ENCODE measurements around the gene NR2F1-AS1.
"Not testable (repeated sequence)": the region's sequence is repeated elsewhere in the genome, so short reads cannot be mapped to it uniquely, and the experiment has no call there.

NR2F1-AS1 gene

GRCh38 chr5:93521815-93522214 is 59.2 kb downstream of the NR2F1-AS1 start:
- not testable (repeated sequence) for H3K9me3 ChIP-seq (ENCODE audit: control insufficient read depth in 1 of 2, low read length in 2 of 2); H3K4me3 ChIP-seq (ENCODE audit: low read depth in 1 of 2, low read length in 2 of 2); H3K27me3 ChIP-seq (ENCODE audit: low read depth, low read length); H3K4me1 ChIP-seq (ENCODE audit: control insufficient read depth in 1 of 2, insufficient read depth in 2 of 2, low read length in 2 of 2); H3K27ac ChIP-seq (ENCODE audit: low read length)
- peaks cover 0 to 11% of the 10 kb centered on the region in 2 donors for H3K36me3 ChIP-seq (ENCODE audit: control insufficient read depth in 1 of 2, insufficient read depth in 2 of 2, low read length in 2 of 2)

- H3K4me1 ChIP-seq (ENCODE audit: control insufficient read depth in 1 of 2, insufficient read depth in 2 of 2, low read length in 2 of 2): no peaks in the 10 kb centered on the region
- no peaks in the 10 kb centered on the region for H3K27me3 ChIP-seq (ENCODE audit: low read depth, low read length)
- peaks cover 0 to 11% of the 10 kb centered on the region in 2 donors for H3K36me3 ChIP-seq (ENCODE audit: control insufficient read depth in 1 of 2, insufficient read depth in 2 of 2, low read length in 2 of 2)
- no peak overlapping the region for H3K4me3 ChIP-seq (ENCODE audit: low read depth in 1 of 2, low read length in 2 of 2)
- H3K9me3 ChIP-seq (ENCODE audit: control insufficient read depth in 1 of 2, low read length in 2 of 2): peaks cover 0 to 6% of the 10 kb centered on the region in 2 donors
- H3K27ac ChIP-seq (ENCODE audit: low read length): no peak overlapping the region
Observed at GRCh38 chr5:93519740-93520139, 61.3 kb downstream of the NR2F1-AS1 start.

- Histone ChIP-seq H3K36me3 (ENCODE audit: control insufficient read depth in 1 of 2, insufficient read depth in 2 of 2, low read length in 2 of 2) (peaks cover 0 to 2% of the 10 kb centered on the region in 2 donors), H3K4me3 (ENCODE audit: low read depth in 1 of 2, low read length in 2 of 2) (no peak overlapping the region), H3K27ac (ENCODE audit: low read length) (no peak overlapping the region), H3K27me3 (ENCODE audit: low read depth, low read length) (no peaks in the 10 kb centered on the region), H3K9me3 (ENCODE audit: control insufficient read depth in 1 of 2, low read length in 2 of 2) (peaks cover 0 to 3% of the 10 kb centered on the region in 2 donors), H3K4me1 (ENCODE audit: control insufficient read depth in 1 of 2, insufficient read depth in 2 of 2, low read length in 2 of 2) (no peaks in the 10 kb centered on the region)
Observed at GRCh38 chr5:93517828-93518227, 63.2 kb downstream of the NR2F1-AS1 start.

GRCh38 chr5:93513298-93513697 is 67.7 kb downstream of the NR2F1-AS1 start:
- H3K27ac ChIP-seq (ENCODE audit: low read length): no peak overlapping the region
- no peaks in the 10 kb centered on the region for H3K27me3 ChIP-seq (ENCODE audit: low read depth, low read length)
- no peaks in the 10 kb centered on the region for H3K4me1 ChIP-seq (ENCODE audit: control insufficient read depth in 1 of 2, insufficient read depth in 2 of 2, low read length in 2 of 2)
- H3K9me3 ChIP-seq (ENCODE audit: control insufficient read depth in 1 of 2, low read length in 2 of 2): no peaks in the 10 kb centered on the region
- no peaks in the 10 kb centered on the region for H3K36me3 ChIP-seq (ENCODE audit: control insufficient read depth in 1 of 2, insufficient read depth in 2 of 2, low read length in 2 of 2)
- no peak overlapping the region for H3K4me3 ChIP-seq (ENCODE audit: low read depth in 1 of 2, low read length in 2 of 2)

- H3K27me3 ChIP-seq (ENCODE audit: low read depth, low read length): no peaks in the 10 kb centered on the region
Observed at GRCh38 chr5:93512799-93513198, 68.2 kb downstream of the NR2F1-AS1 start.

GRCh38 chr5:93511445-93511844 is 69.6 kb downstream of the NR2F1-AS1 start:
- Histone ChIP-seq H3K4me3 (ENCODE audit: low read depth in 1 of 2, low read length in 2 of 2) (no peak overlapping the region), H3K27ac (ENCODE audit: low read length) (no peak overlapping the region), H3K36me3 (ENCODE audit: control insufficient read depth in 1 of 2, insufficient read depth in 2 of 2, low read length in 2 of 2) (no peaks in the 10 kb centered on the region), H3K27me3 (ENCODE audit: low read depth, low read length) (no peaks in the 10 kb centered on the region), H3K4me1 (ENCODE audit: control insufficient read depth in 1 of 2, insufficient read depth in 2 of 2, low read length in 2 of 2) (no peaks in the 10 kb centered on the region), H3K9me3 (ENCODE audit: control insufficient read depth in 1 of 2, low read length in 2 of 2) (no peaks in the 10 kb centered on the region)

More at GRCh38 chr5:93512799-93513198, 68.2 kb downstream of the NR2F1-AS1 start:
- Histone ChIP-seq H3K36me3 (ENCODE audit: control insufficient read depth in 1 of 2, insufficient read depth in 2 of 2, low read length in 2 of 2) (no peaks in the 10 kb centered on the region), H3K9me3 (ENCODE audit: control insufficient read depth in 1 of 2, low read length in 2 of 2) (no peaks in the 10 kb centered on the region), H3K27ac (ENCODE audit: low read length) (no peak overlapping the region), H3K4me3 (ENCODE audit: low read depth in 1 of 2, low read length in 2 of 2) (no peak overlapping the region), H3K4me1 (ENCODE audit: control insufficient read depth in 1 of 2, insufficient read depth in 2 of 2, low read length in 2 of 2) (no peaks in the 10 kb centered on the region)

GRCh38 chr5:93510626-93511380 is 70.2 kb downstream of the NR2F1-AS1 start:
- H3K4me1 ChIP-seq (ENCODE audit: control insufficient read depth in 1 of 2, insufficient read depth in 2 of 2, low read length in 2 of 2): no peaks in the 10 kb centered on the region
- H3K9me3 ChIP-seq (ENCODE audit: control insufficient read depth in 1 of 2, low read length in 2 of 2): no peaks in the 10 kb centered on the region
- no peaks in the 10 kb centered on the region for H3K27me3 ChIP-seq (ENCODE audit: low read depth, low read length)
- H3K27ac ChIP-seq (ENCODE audit: low read length): no peak overlapping the region
- H3K36me3 ChIP-seq (ENCODE audit: control insufficient read depth in 1 of 2, insufficient read depth in 2 of 2, low read length in 2 of 2): no peaks in the 10 kb centered on the region
- H3K4me3 ChIP-seq (ENCODE audit: low read depth in 1 of 2, low read length in 2 of 2): no peak overlapping the region

GRCh38 chr5:93505553-93505952 is 75.5 kb downstream of the NR2F1-AS1 start:
- not testable (repeated sequence) for H3K4me3 ChIP-seq (ENCODE audit: low read depth in 1 of 2, low read length in 2 of 2); H3K4me1 ChIP-seq (ENCODE audit: control insufficient read depth in 1 of 2, insufficient read depth in 2 of 2, low read length in 2 of 2); H3K27me3 ChIP-seq (ENCODE audit: low read depth, low read length); H3K27ac ChIP-seq (ENCODE audit: low read length); H3K9me3 ChIP-seq (ENCODE audit: control insufficient read depth in 1 of 2, low read length in 2 of 2); H3K36me3 ChIP-seq (ENCODE audit: control insufficient read depth in 1 of 2, insufficient read depth in 2 of 2, low read length in 2 of 2)

GRCh38 chr5:93503598-93504067 is 77.4 kb downstream of the NR2F1-AS1 start:
- no peaks in the 10 kb centered on the region for H3K27me3 ChIP-seq (ENCODE audit: low read depth, low read length)
- H3K27ac ChIP-seq (ENCODE audit: low read length): no peak overlapping the region
- H3K4me1 ChIP-seq (ENCODE audit: control insufficient read depth in 1 of 2, insufficient read depth in 2 of 2, low read length in 2 of 2): no peaks in the 10 kb centered on the region
- H3K4me3 ChIP-seq (ENCODE audit: low read depth in 1 of 2, low read length in 2 of 2): no peak overlapping the region
- H3K36me3 ChIP-seq (ENCODE audit: control insufficient read depth in 1 of 2, insufficient read depth in 2 of 2, low read length in 2 of 2): no peaks in the 10 kb centered on the region
- no peaks in the 10 kb centered on the region for H3K9me3 ChIP-seq (ENCODE audit: control insufficient read depth in 1 of 2, low read length in 2 of 2)

- Histone ChIP-seq H3K27ac (ENCODE audit: low read length) (no peak overlapping the region), H3K27me3 (ENCODE audit: low read depth, low read length) (no peaks in the 10 kb centered on the region), H3K36me3 (ENCODE audit: control insufficient read depth in 1 of 2, insufficient read depth in 2 of 2, low read length in 2 of 2) (no peaks in the 10 kb centered on the region), H3K4me1 (ENCODE audit: control insufficient read depth in 1 of 2, insufficient read depth in 2 of 2, low read length in 2 of 2) (no peaks in the 10 kb centered on the region), H3K9me3 (ENCODE audit: control insufficient read depth in 1 of 2, low read length in 2 of 2) (no peaks in the 10 kb centered on the region), H3K4me3 (ENCODE audit: low read depth in 1 of 2, low read length in 2 of 2) (no peak overlapping the region)
Observed at GRCh38 chr5:93497096-93497495, 83.9 kb downstream of the NR2F1-AS1 start.

GRCh38 chr5:93479982-93480509 is 101.0 kb downstream of the NR2F1-AS1 start:
- H3K9me3 ChIP-seq (ENCODE audit: control insufficient read depth in 1 of 2, low read length in 2 of 2): peaks cover 4 to 11% of the 10 kb centered on the region in 2 donors
- no peaks in the 10 kb centered on the region for H3K36me3 ChIP-seq (ENCODE audit: control insufficient read depth in 1 of 2, insufficient read depth in 2 of 2, low read length in 2 of 2)

More at GRCh38 chr5:93479982-93480509, 101.0 kb downstream of the NR2F1-AS1 start:
- Histone ChIP-seq H3K27me3 (ENCODE audit: low read depth, low read length) (no peaks in the 10 kb centered on the region), H3K4me3 (ENCODE audit: low read depth in 1 of 2, low read length in 2 of 2) (no peak overlapping the region), H3K4me1 (ENCODE audit: control insufficient read depth in 1 of 2, insufficient read depth in 2 of 2, low read length in 2 of 2) (no peaks in the 10 kb centered on the region), H3K27ac (ENCODE audit: low read length) (no peak overlapping the region)
